Measurements from ENCODE around the gene CYP27C1.

CYP27C1 gene

GRCh38 chr2:127150996-127151395, 69.1 kb downstream of the CYP27C1 start:
- no peak for DNase-seq (ENCODE audit: low read depth)

DNA sequence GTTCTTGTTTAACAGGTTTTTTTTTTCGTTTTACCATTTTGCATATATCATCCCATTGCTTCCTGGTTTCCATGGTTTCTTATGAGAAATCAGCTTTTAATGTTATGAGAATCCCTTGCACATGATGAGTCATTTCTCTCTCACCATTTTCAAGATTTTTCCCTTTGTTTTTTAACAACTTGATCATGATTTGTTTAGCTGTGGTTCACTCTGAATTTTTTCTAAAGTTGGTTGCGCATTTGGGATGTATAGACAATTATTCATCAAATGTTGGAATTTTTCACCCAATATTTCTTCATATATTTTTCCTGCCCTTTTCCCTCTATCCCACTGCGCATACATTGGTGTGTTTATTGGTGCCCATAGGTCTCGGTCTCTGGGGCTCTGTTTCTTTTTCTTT, 70.7 kb downstream of the CYP27C1 start:
- peak; percentile 93 for DNase-seq (ENCODE audit: low read depth)

GRCh38 chr2:127146820-127147502, 73.1 kb downstream of the CYP27C1 start:
- peak; percentile 28 for DNase-seq (ENCODE audit: low read depth)

DNA sequence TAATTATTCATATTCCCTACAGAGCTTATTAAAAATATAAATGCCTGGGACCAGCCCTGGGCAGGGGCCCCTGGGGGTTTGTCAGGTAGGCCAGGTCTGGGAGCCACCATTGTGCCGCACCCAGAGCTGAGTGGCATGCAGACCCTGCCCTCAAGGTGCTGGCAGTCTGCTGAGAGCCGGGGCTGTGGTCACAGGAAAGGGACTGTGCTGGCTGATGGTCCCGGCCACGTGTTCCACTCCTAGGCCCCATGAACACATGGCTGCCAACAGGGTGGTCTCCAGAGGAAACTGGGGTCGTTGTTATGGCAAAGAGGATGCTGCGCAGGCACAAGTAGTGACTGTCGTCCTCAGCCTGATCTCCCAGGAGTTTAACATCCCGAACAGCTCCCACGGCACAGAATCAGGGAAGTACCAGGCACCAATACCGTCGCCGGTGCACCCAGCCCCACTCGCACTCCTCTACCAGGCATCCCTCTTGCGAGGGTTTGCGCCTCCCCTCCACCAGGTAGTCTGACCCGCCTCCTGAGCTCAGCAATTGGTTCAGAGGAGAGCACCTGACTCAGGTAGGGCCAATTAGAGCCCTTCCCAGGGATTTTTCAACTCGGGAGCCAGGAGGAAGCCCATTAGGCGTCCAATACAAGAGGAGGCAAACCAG, 73.9 kb downstream of the CYP27C1 start:
- no peak for DNase-seq (ENCODE audit: low read depth)

DNA sequence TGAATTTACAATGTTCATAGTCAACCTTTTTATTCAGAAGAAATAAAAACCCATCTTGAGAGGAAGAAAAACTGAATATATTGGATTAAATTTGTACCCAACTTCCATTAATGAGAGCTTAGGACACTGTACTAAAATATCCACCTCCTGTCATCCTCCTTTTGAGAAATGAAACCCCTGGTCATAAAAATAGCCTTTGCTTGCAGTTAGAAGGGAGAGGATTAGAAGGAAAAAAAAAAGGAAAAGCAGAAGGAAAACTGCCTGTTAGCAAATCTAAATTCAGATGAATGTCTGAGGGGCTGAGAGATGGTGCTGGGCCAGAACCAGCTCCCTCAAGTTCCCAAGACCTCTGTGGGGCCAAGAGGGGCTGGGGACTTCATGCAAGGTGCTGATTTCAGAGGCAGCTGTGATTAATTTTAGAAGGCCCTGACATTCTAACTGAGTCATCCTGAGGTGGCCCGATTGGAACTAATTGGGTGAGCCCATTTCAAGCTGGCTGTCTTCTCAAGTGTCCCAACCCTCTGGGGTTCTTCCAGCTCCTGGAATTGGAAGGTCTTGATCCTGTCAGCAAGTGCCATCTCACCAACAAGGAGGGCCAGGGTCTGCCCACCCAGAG, 74.7 kb downstream of the CYP27C1 start:
- peak; percentile 15 for DNase-seq (ENCODE audit: low read depth)

GRCh38 chr2:127143841-127144782, 76.0 kb downstream of the CYP27C1 start:
- peak; percentile 87 for DNase-seq (ENCODE audit: low read depth)

GRCh38 chr2:127142663-127143630, 77.2 kb downstream of the CYP27C1 start:
- DNase-seq (ENCODE audit: low read depth), result peak; percentile 22

GRCh38 chr2:127140538-127140937, 79.6 kb downstream of the CYP27C1 start:
- no peak for DNase-seq (ENCODE audit: low read depth)

DNA sequence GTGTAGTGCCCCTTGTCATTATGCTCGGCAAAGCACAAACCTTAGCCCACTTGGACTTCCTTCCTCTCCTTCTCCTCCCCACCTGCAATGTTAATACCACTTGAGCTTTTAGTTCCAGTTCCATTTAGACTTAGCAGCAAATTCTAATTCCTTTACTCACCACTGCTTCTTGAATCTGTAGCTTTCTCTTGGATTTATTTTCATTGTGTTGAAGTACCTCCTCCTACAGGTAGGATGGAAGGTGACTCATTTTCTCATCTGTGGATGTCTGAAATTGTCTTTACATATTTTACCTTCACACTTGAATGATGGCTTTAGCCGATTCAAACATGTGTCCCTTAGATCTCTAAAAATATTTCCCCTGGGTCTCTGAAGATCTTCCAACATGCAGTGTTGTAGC, 80.3 kb downstream of the CYP27C1 start:
- DNase-seq (ENCODE audit: low read depth), result no peak

- no peak for DNase-seq (ENCODE audit: low read depth)
These were observed 81.8 kb downstream of the CYP27C1 start for GRCh38 chr2:127138281-127138680.

- no peak for DNase-seq (ENCODE audit: low read depth)
These were observed 82.4 kb downstream of the CYP27C1 start for GRCh38 chr2:127137741-127138140.

DNA sequence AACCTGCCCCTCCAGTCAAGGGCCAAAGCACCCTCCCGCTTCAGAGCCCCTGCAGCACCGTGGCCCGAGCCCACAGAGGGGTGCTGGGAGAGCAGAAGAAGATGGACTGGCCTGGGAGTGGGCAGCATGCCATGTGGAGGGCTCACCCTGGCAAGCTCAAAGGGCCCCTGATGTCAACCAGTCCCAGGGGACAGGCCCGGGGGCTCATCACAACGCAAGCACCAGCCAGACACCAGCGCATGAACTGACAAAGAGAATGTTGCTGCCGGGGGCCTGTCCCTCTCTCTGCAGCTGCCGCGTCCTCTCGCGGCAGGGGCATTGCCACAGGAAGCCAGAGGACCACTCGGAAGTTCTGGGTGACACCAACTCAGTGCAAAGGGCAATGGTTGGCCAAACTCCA, 82.9 kb downstream of the CYP27C1 start:
- DNase-seq (ENCODE audit: low read depth), result no peak

DNA sequence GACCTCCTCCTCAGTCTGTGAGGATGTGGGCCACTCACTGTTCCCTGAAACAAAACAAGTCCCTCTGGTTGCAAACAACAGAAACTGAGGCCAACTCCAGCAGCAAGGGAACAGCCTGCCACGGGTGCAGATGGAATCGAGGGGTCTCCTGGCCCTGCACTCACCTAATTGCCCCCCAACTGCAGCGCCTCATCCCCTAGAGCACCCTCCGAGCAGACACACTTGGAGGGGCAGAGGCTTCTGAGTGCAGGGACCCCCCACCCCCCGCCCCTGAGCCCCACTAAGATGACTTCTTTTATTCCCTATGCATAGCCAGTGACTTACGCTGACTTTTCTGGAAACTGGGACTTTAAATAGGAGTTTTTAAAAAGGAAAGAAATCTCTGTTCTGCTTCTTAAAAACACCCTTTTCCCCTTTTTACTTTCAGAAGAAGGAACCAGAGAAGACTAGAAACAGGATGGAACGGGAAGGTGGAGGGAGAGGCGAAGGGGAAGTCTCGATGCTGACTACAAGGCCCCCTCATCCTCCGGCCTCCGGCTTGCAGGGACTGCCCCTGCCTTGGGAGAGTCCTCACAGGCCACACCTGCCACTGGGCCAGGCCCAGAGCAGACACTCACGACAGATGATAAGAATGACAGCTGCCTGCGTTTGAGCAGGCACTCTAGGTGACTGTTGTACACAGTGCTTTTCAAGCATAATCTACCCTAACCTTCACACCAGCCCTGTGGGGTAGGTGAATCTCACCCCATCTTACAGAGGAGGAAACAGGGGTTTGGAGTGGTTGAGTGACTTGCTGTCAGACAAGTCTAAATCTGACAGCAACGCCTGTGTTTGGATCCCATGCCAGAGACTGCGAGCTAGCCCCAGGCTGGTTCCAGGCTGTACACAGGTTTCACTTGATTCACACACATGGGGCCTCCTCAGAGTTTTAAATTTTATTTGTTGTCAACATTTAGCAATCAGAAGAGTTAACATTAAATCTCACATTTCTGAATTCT, 85.0 kb downstream of the CYP27C1 start:
- no peak for DNase-seq (ENCODE audit: low read depth)

DNA sequence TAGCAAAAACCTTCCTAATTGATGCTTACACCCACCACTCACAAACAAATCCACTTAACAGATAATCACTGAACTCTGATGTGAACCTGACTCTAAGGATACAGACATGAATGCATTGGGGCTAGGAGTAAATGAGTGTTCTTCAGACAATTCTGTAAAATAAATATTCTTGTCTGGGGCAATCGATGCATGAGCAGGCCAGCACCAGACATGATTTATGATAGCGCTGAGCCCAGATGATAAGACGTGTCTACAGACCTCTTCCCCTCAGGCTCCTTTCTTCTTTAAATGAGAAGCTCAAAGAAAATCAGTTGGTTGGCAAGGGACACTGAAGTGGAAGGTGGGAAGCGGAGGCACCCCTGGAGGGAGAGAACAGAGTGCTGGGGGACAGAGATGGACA, 85.9 kb downstream of the CYP27C1 start:
- no peak for DNase-seq (ENCODE audit: low read depth)

All from iris pigment epithelial cell (primary cell).